B cell (primary cell): ENCODE data around the gene DMXL1. TPM values are rescaled to one million over a fixed set of nuclear protein-coding genes. Genes with fewer than 3 reads are reported as not detected.
A peak's percentile ranks its signal among the peaks of the same experiment; 100 is the strongest.

Experiments used
- ATAC-seq: fragments of 200-7000 bp; cut with Tn5 transposase; one replicate; pipeline ENCODE4 v1.10.0; 2021; ENCODE audit warnings: low read depth, mild to moderate bottlenecking, moderate number of reproducible peaks, moderate library complexity
- CTCF ChIA-PET: fragments of 350-600 bp; sonication (Branson Sonifier 250); formaldehyde crosslinking; loops from one replicate; lab custom pipeline; 2021; ENCODE audit warnings: antibody characterized with exemption, inconsistent platforms; lab: Charles Lee
- POLR2A ChIA-PET: fragments of 350-600 bp; sonication (Branson Sonifier 250); formaldehyde crosslinking; loops from one replicate; lab custom pipeline; 2021; ENCODE audit warnings: antibody characterized with exemption; lab: Charles Lee
- DNase-seq: peaks from one replicate; pipeline ENCODE4 v3.0.0; 2013
- H2AFZ ChIP-seq: 2 replicates; pipeline ENCODE4 v1.6.1; 2012; ENCODE audit warnings: mild to moderate bottlenecking, low read depth, low read length; ENCODE audit not compliant: insufficient read depth, poor library complexity, severe bottlenecking
- H3K27ac ChIP-seq, 2 donors: 1 replicate in 1 of 2; 2 replicates in 1 of 2; pipeline ENCODE4 v1.5.1; 2012 to 2013; ENCODE audit warnings: low read length in 2 of 2, mild to moderate bottlenecking in 2 of 2, moderate library complexity in 1 of 2
- H3K27me3 ChIP-seq, 4 experiments: fragments of 200-600 bp in 1 of 4; sonication (generic) in 1 of 4; replicated peaks in 1 of 4; 1 replicate in 2 of 4; 2 replicates in 2 of 4; pipeline versions ENCODE4 v1.6.1 to v1.7.0; 2013 to 2016; ENCODE audit warnings: low read length in 3 of 4, mild to moderate bottlenecking in 2 of 4, mixed read lengths in 1 of 4, moderate library complexity in 1 of 4; ENCODE audit not compliant: insufficient read depth in 4 of 4, control insufficient read depth in 3 of 4; ENCODE audit errors: control extremely low read depth in 1 of 4
- H3K36me3 ChIP-seq, 2 experiments: replicated peaks in 1 of 2; 1 replicate in 1 of 2; 2 replicates in 1 of 2; pipeline versions ENCODE4 v1.6.1 to v1.7.1; 2013; ENCODE audit warnings: low read length in 1 of 2; ENCODE audit not compliant: insufficient read depth in 2 of 2, control insufficient read depth in 1 of 2; ENCODE audit errors: control extremely low read depth in 1 of 2, extremely low read depth in 1 of 2
- H3K4me1 ChIP-seq, 2 donors: fragments of 200-600 bp in 1 of 2; sonication (generic) in 1 of 2; 1 replicate in 1 of 2; 2 replicates in 1 of 2; pipeline versions ENCODE4 v1.5.1 to v1.6.1; 2013 to 2017; ENCODE audit warnings: low read length in 2 of 2; ENCODE audit not compliant: control insufficient read depth in 2 of 2, insufficient read depth in 2 of 2
- H3K4me2 ChIP-seq: replicated peaks from 2 replicates; pipeline ENCODE3; 2012; ENCODE audit warnings: mild to moderate bottlenecking, low read depth, low read length; ENCODE audit not compliant: poor library complexity, severe bottlenecking
- H3K4me3 ChIP-seq, 5 experiments: fragments of 200-600 bp in 1 of 5; sonication (generic) in 1 of 5; 1 replicate in 3 of 5; 2 replicates in 2 of 5; pipeline versions ENCODE4 v1.5.1 to v1.7.0; 2011 to 2016; ENCODE audit warnings: low read length in 4 of 5, mild to moderate bottlenecking in 4 of 5, low read depth in 2 of 5, control low read depth in 1 of 5, moderate library complexity in 1 of 5; ENCODE audit not compliant: insufficient read depth in 1 of 5; ENCODE audit errors: control extremely low read depth in 1 of 5, extremely low read depth in 1 of 5
- H3K79me2 ChIP-seq: fragments of 200-600 bp; sonication (generic); one replicate; pipeline ENCODE4 v1.6.0; 2016; ENCODE audit warnings: low read length; ENCODE audit not compliant: control insufficient read depth, insufficient read depth
- H3K9ac ChIP-seq: fragments of 200-600 bp; sonication (generic); 2 replicates; pipeline ENCODE4 v1.6.1; 2017; ENCODE audit warnings: mild to moderate bottlenecking, low read length, moderate library complexity
- H3K9me3 ChIP-seq, 3 donors: one replicate each; pipeline versions ENCODE4 v1.6.1 to v1.7.1; 2013; ENCODE audit warnings: low read length in 2 of 3; ENCODE audit not compliant: control insufficient read depth in 2 of 3, insufficient read depth in 1 of 3; ENCODE audit errors: control extremely low read depth in 1 of 3
- H4K20me1 ChIP-seq: 2 replicates; pipeline ENCODE4 v1.6.0; 2012; ENCODE audit warnings: mild to moderate bottlenecking, low read length; ENCODE audit not compliant: insufficient read depth, control insufficient read depth, poor library complexity, severe bottlenecking
- H3K27ac Mint-ChIP-seq: one replicate; pipeline ENCODE4 v1.8.0; 2021; ENCODE audit warnings: mixed read lengths
- H3K27me3 Mint-ChIP-seq: one replicate; pipeline ENCODE4 v1.8.0; 2021; ENCODE audit warnings: mixed read lengths
- H3K4me1 Mint-ChIP-seq: one replicate; pipeline ENCODE4 v1.8.0; 2021; ENCODE audit warnings: mixed read lengths
- H3K4me3 Mint-ChIP-seq: one replicate; pipeline ENCODE4 v1.8.0; 2021; ENCODE audit warnings: mixed read lengths
- H3K9me3 Mint-ChIP-seq: one replicate; pipeline ENCODE4 v1.8.0; 2022; ENCODE audit warnings: mixed read lengths; ENCODE audit not compliant: insufficient read depth
- CTCF ChIP-seq: fragments of 200-600 bp; IDR thresholded peaks from one replicate; pipeline ENCODE4 v1.8.0; 2022; ENCODE audit warnings: antibody characterized with exemption, mild to moderate bottlenecking
- EZH2 ChIP-seq: IDR thresholded peaks from 2 replicates; pipeline ENCODE4 v1.6.1; 2012; ENCODE audit warnings: borderline replicate concordance, low read depth, mild to moderate bottlenecking, moderate library complexity, low read length; ENCODE audit not compliant: insufficient read depth, poor library complexity, severe bottlenecking
- WGBS: methylation state at CpG from one replicate; pipeline ENCODE4 v1.1.5; 2013; ENCODE audit warnings: missing lambda C conversion rate; ENCODE audit not compliant: insufficient coverage; 5-methylcytosine and 5-hydroxymethylcytosine counted together
- intact Hi-C: fragments of 100-400 bp; cut with micrococcal nuclease; formaldehyde crosslinking; loops from one replicate; pipeline ENCODE4 v1.10.0; 2022
- polyA plus RNA-seq: library from polyadenylated mRNA; depleted of rRNA; stranded (reverse); fragments of >200 nt; gene quantifications from 2 replicates; pipeline ENCODE4 v1.2.3, GENCODE V29; 2012
- total RNA-seq, 2 donors: library from RNA; stranded (reverse); fragments of 120-200 nt in 1 of 2; gene quantifications; 1 replicate in 1 of 2; 2 replicates in 1 of 2; pipeline versions ENCODE4 v1.2.3 to v1.2.4, GENCODE V29; 2013 to 2022

The DMXL1 gene
- total and polyA plus RNA-seq, 2 donors (not counting 1 experiment from before 2014, with no cell fraction given) = 37.9 to 129 TPM

GRCh38 chr5:119022017-119022745 is 48.7 kb upstream of the DMXL1 start:
- peak overlapping the region; percentile 40 for H3K4me3 Mint-ChIP-seq
- H3K27ac Mint-ChIP-seq = peak overlapping the region; percentile 82
- ChIA-PET POLR2A (interaction anchor here (0.7 to 2.9 kb wide), 3 partner anchors 12 to 246 kb away, joined by 4 to 15 read pairs (median 7); partner anchors contain the start of gene DMXL1), CTCF (interaction anchor here (0.6 to 5.0 kb wide), 34 partner anchors 8 to 413 kb away, joined by 3 to 75 read pairs (median 4); partner anchors contain the start of genes DMXL1 and DTWD2)
- no peaks in the 10 kb centered on the region for H3K36me3 ChIP-seq
- DNase-seq (peak; percentile 68), ATAC-seq (peak; percentile 62)
- H2AFZ ChIP-seq = peak overlapping the region; percentile 47
- peak overlapping the region in 1 of 5 experiments; percentile 7 for H3K4me3 ChIP-seq
- peak overlapping the region; percentile 30 to 78 for H3K27ac ChIP-seq
- H3K9me3 ChIP-seq = peaks cover 0 to 4% (median 0%) of the 10 kb centered on the region in 3 donors
- H3K4me1 ChIP-seq = peaks cover 64 to 67% of the 10 kb centered on the region in 2 donors
- H4K20me1 ChIP-seq = no peaks in the 10 kb centered on the region
- no peak for TF ChIP-seq EZH2
- TF ChIP-seq CTCF = peak; percentile 67
- H3K4me1 Mint-ChIP-seq = peaks cover 65% of the 10 kb centered on the region
- H3K79me2 ChIP-seq = peaks cover 13% of the 10 kb centered on the region
- H3K4me2 ChIP-seq = peak overlapping the region; percentile 42
- no peaks in the 10 kb centered on the region for H3K27me3 Mint-ChIP-seq
- intact Hi-C loops = loop anchor here (1.0 to 10.0 kb wide), 7 partner anchors 9 to 430 kb away; partner anchors contain the start of genes DMXL1 and HSD17B4
- WGBS = 32% methylated on average over 4 of the region's 5 CpGs
- H3K9me3 Mint-ChIP-seq = peaks cover 3% of the 10 kb centered on the region
- H3K9ac ChIP-seq = peak overlapping the region; percentile 21
- H3K27me3 ChIP-seq = no peaks in the 10 kb centered on the region

GRCh38 chr5:119022773-119023172 is 48.1 kb upstream of the DMXL1 start:
- DNase-seq = no peak
- intact Hi-C loops = loop anchor here (1.0 to 10.0 kb wide), 7 partner anchors 9 to 430 kb away; partner anchors contain the start of genes DMXL1 and HSD17B4
- H3K4me2 ChIP-seq = peak overlapping the region; percentile 42
- H3K9me3 Mint-ChIP-seq = peaks cover 3% of the 10 kb centered on the region
- peaks cover 13% of the 10 kb centered on the region for H3K79me2 ChIP-seq
- H3K27me3 Mint-ChIP-seq = no peaks in the 10 kb centered on the region
- ChIA-PET POLR2A (interaction anchor here (0.7 to 2.9 kb wide), 2 partner anchors 13 to 48 kb away, joined by 7 to 15 read pairs; partner anchors contain the start of gene DMXL1), CTCF (interaction anchor here (0.7 to 5.0 kb wide), 8 partner anchors 48 to 412 kb away, joined by 3 to 58 read pairs (median 12); partner anchors contain the start of gene DMXL1)
- peaks cover 58 to 61% of the 10 kb centered on the region in 2 donors for H3K4me1 ChIP-seq
- peaks cover 65% of the 10 kb centered on the region for H3K4me1 Mint-ChIP-seq
- H3K4me3 Mint-ChIP-seq = peak overlapping the region; percentile 40
- H3K27me3 ChIP-seq = no peaks in the 10 kb centered on the region
- H3K36me3 ChIP-seq = no peaks in the 10 kb centered on the region
- ATAC-seq = no peak
- H2AFZ ChIP-seq = peak overlapping the region; percentile 30
- H3K27ac ChIP-seq = peak overlapping the region; percentile 30 to 62
- no CpG with 5 or more reads among the region's 1 CpG for WGBS
- H3K4me3 ChIP-seq = peak overlapping the region in 1 of 5 experiments; percentile 7
- peak overlapping the region; percentile 82 for H3K27ac Mint-ChIP-seq
- peaks cover 0 to under 1% (median 0%) of the 10 kb centered on the region in 3 donors for H3K9me3 ChIP-seq
- TF ChIP-seq CTCF (no peak), EZH2 (no peak)
- H4K20me1 ChIP-seq = no peaks in the 10 kb centered on the region
- peak overlapping the region; percentile 21 for H3K9ac ChIP-seq
